Dermis blood vessel endothelial cell (primary cell): Measurements from ENCODE around the gene AFAP1. TPM values are rescaled to one million over a fixed set of nuclear protein-coding genes. Genes with fewer than 3 reads are reported as not detected.
A peak's percentile ranks its signal among the peaks of the same experiment; 100 is the strongest.

Experiments used
- DNase-seq: peaks from one replicate; pipeline ENCODE4 v3.0.0; 2010
- total RNA-seq: library from RNA; depleted of rRNA; stranded (reverse); fragments of >200 nt; gene quantifications from 2 replicates; pipeline ENCODE4 v1.2.3, GENCODE V29; 2014

The AFAP1 gene
- total RNA-seq = 48.5 and 81.3 TPM in 2 replicates

- DNase-seq = peak; percentile 93
Measured at GRCh38 chr4:7939377-7940108, at the start of gene AFAP1. Gene AFAP1 (minus strand): TSS chr4:7939861. CDS start chr4:7872078, 67,783 bp downstream.

GRCh38 chr4:7988437-7988836 is 48.8 kb upstream of the AFAP1 start:
- DNase-seq = no peak

GRCh38 chr4:7987148-7987989 is 47.7 kb upstream of the AFAP1 start:
- DNase-seq = peak; percentile 89

GRCh38 chr4:7985891-7986441 is 46.3 kb upstream of the AFAP1 start:
- DNase-seq = peak; percentile 66

GRCh38 chr4:7985072-7985471 is 45.4 kb upstream of the AFAP1 start:
- no peak for DNase-seq

- no peak for DNase-seq
Measured at GRCh38 chr4:7984286-7984925, 44.7 kb upstream of the AFAP1 start.

GRCh38 chr4:7983296-7983695 is 43.6 kb upstream of the AFAP1 start:
- no peak for DNase-seq

- DNase-seq = no peak
Measured at GRCh38 chr4:7981738-7982394, 42.2 kb upstream of the AFAP1 start.

- DNase-seq = no peak
Measured at GRCh38 chr4:7980036-7980435, 40.4 kb upstream of the AFAP1 start.

- no peak for DNase-seq
Measured at GRCh38 chr4:7979652-7979968, 39.9 kb upstream of the AFAP1 start.

GRCh38 chr4:7978907-7979651 is 39.4 kb upstream of the AFAP1 start:
- DNase-seq = no peak

GRCh38 chr4:7978489-7978888 is 38.8 kb upstream of the AFAP1 start:
- no peak for DNase-seq

GRCh38 chr4:7976634-7977033 is 37.0 kb upstream of the AFAP1 start:
- DNase-seq = no peak

- no peak for DNase-seq
Measured at GRCh38 chr4:7976025-7976424, 36.4 kb upstream of the AFAP1 start.

GRCh38 chr4:7974425-7974824 is 34.8 kb upstream of the AFAP1 start:
- no peak for DNase-seq

GRCh38 chr4:7973545-7973981 is 33.9 kb upstream of the AFAP1 start:
- DNase-seq = no peak

GRCh38 chr4:7971881-7972500 is 32.3 kb upstream of the AFAP1 start:
- DNase-seq = no peak

- DNase-seq = no peak
Measured at GRCh38 chr4:7971159-7971631, 31.5 kb upstream of the AFAP1 start.

- no peak for DNase-seq
Measured at GRCh38 chr4:7970361-7970946, 30.8 kb upstream of the AFAP1 start.

GRCh38 chr4:7968262-7968896 is 28.7 kb upstream of the AFAP1 start:
- peak; percentile 88 for DNase-seq
